HuH-7 (cell line): ENCODE data around the gene MYEOV.
A peak's percentile ranks its signal among the peaks of the same experiment; 100 is the strongest.

Source experiments
- DNase-seq: peaks from one replicate; pipeline ENCODE4 v3.0.0; 2011; ENCODE audit warnings: low spot score

The MYEOV gene

DNA sequence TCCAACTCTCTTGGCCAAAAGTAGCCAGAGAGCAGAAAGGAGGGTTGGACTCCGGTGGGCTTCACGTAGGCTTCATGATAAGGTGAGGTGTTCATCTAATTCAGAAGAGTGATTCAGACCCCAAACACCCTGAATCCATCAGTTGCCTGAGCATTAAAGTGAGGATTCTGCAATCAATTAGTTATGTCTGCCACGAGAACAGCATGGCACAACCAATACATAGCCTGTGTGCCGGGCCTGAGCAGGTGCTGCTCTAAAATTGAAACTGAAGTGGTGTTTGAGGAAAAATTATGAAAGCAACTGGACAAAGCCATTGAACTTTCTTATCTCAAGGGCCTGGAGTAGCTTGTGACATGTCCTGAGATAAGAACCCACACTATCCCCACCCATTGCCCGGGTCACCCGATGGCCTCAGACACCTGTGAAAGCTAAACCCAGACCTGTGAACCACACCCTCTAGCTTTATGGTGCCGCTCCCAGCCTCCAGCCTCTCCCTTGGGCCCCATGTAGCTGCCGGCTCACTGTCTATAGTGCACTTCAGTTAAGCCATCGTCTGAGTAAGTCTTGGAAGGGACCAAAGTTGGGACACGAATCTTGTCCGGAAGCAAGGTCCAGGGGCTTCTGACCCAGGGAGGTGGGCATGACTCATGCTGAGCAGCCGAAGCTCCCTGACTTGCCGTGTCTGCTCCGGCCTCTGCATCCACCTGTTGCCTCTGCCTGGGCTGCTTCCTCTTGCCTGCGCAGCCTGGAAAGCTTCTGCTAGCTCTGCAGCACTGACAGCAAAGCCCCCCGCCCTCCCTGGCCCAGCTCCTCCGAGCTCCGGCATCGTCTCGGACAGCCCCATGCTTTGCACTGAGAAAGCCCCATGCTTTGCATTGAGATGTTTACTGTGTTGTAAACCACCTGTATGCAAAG, 5.7 kb upstream of the MYEOV start:
- peak; percentile 99 for DNase-seq

DNA sequence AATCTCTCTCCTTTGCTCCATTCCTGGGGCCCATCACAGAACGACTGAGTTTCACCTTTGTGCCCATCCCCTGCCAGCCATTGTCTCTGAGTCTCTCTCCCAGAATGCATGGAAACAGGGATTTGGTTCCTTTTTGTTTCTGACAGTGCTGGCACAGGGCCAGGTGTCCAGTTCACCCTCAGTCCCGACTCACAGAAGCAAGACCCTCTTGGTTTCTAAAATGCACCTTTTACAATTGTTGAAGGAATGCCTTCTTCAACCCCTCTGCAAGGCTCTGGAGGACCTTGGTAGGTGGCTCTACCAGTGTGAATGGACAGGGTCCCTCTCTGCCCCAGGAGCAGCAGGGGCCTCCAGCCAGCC, 5.1 kb upstream of the MYEOV start:
- DNase-seq, result no peak

DNA sequence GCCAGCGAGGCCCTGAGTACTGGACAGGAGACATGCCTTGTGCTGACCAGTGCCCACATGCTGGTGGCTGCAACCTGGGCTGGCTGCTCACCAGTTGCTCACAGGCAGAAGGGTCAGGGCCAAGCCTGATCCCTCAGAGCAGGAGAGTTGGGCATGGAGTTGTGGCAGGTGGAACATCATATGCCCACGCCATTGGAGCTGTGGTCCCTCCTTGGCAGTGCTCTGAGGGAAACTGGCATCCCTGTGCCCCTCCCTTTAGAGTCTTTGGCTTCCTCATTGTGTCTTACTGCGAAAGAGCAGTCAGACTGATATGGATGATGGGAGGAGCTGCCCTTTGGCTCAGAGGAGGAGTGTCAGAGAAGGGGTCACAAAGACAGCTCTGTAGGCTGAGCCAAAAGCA, 3.1 kb upstream of the MYEOV start:
- DNase-seq, result no peak

DNA sequence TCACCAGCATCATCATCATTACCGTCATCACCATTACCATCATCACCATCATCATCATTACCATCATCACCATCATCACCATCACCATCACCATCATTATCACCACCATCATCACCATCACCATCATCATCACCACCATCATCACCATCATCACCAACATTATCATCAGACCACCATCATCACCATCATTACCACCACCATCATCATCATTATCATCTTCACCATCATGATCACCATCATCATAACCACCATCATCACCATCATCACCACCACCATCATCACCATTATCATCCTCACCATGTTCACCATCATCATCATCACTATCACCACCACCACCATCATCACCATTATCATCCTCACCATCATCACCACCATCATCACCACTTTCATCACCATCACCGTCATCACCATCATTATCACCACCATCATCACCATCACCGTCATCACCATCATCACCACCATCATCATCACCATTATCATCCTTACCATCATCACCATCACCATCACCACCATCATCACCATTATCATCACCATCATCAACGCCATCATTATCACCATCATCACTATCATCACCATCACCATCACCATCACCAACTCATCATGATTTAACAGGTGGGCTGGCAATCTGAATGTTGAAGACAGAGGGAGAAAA, 2.4 kb upstream of the MYEOV start:
- no peak for DNase-seq

DNA sequence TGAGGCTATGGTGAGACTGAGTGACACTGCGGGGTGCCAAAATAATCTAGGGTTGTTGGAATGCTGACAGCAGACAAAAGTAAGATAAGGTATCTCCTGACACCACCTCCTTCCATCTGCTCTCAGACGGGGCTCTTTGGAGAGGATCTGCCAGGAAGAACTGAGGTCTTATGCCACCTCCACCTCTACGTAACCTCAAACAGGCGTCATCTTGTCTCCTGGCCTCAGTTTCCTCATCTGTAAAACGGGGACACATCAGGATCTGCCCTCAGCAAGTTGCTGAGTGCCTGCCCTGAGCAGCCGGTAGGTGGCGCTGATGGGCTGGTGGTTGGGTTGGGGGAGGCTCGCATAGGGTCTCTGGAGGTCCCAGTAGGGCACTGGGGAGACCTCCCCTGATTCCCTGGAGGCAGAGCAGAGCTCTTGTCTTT, 1.7 kb upstream of the MYEOV start:
- DNase-seq, result peak; percentile 90

DNA sequence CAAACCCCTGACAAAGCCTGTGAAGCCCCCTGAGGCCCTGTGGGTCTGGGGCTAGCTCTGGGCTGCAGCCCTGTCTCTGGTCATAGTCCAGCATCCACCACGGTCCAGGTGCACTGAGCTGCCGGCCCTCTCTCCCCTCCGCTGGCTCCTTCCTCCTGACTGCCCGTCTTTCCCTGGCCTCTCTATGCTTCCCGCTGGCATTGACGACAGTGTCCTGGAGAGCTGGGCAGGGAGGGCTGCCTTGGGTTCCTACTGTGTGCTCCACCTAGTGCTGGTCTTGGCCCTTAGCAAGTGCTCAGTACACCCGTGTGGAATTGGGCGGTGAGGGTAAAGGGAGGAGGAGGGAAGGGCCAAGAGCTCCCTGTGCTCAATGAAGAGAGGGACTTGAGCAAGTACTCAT, 868 bp upstream of the MYEOV start:
- DNase-seq, result no peak

DNA sequence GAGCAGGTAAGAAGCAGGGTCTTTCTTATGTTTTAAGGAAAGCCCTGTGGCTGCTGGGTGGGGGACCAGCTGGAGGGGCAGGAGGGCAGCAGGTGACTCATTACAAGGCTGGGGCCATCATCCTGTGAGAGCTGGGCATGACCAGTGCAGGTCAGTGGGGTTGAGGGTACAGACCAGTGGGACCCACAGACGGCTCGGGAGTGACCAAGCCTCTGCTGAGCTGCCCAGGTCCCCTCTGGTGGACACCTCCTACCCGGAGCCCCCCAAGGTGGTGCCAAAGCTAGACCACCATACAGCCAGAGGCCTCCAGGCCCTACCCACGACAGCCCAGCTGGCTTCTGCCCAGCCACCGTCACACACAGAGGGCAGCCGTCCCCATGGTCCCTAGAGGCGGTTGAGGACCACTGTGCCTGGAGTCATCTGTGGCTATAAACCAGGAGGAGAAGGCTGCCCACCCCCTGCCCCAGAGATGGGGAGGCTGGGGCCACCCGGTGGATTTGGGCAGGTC, 670 bp downstream of the MYEOV start:
- DNase-seq, result no peak

DNA sequence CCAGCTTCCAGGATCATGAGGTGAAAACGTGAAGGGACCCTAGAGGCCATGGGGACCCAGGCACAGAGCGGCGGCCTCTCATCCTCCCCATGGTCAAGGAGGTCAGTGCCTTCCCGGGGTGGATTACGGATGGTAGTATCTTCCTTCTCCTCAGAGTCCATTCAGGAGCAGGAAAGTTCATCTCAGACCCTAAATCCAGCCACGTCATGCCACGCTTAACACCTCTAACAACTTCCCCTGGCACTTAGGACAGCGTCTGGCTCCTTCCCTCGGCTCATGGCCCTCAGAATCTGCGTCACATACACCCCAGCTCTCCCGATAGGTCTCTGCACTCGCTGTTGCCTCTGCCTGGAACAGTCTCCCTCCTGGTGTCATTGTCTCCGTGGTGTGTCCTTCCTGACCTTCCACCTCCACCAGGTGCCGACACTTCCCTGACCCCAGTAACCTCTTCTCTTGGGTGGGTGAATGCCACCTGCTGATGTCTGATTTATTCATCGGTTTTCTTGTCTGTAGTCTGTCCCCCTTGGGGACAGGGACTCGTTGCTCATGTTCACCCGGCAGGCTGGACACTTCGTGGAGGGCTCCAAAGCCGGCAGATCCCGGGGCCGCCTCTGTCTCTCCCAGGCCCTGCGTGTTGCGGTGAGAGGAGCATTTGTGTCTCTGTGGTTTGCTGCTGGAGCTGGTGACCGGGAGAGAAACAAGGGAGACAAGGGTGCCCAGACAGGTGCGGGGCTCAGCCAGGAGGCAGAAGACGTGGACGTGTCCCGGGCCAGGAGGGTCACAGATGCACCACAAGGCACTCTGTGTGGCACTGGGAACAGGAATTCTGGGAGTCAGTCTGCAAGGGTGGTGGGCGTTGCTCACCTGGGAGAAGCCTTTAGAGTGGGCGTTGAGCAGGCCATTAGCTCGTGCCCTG, 1.4 kb downstream of the MYEOV start:
- DNase-seq, result no peak

DNA sequence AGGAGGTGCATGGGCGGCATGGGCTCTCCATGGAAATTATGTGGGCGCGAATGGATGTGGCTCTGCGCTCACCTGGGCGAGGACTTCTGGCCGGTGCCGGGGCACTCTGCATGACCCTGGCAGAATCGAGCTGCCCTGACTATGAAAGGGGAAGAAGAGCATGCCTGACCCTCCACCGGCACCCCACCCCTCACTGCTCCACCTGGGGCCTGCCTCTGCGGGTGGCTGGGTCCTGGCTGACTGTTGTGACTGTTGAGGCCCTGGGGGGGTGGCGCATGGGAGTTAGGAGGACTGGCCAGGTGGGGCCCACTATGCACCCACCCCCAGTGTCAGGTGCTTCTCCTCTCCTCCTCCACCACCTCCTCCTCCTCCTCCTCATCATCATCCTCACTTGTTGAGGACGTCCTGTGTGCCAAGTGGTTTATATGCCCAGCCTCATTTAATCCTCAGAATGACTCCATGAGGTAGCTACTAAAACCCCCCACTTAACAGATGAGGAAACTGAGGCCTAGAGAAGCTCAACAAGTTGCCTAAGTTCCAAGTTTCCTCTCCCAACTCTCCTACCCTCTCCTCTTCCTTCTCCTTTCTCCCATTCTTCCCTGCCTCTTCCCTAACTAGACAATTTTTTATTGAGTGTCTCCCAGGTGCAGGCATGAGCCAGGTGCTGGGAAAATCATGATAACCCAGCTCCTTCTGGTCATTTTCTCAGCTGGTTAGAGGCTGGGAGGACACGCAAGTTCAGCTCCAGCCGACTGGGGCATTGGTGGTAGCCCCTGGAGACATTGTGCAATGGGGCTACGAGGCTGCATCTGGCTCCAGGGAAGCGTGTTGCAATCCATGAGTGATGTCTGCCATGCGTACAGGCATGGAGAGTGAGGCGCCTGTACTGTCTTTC, 2.3 kb downstream of the MYEOV start:
- DNase-seq, result peak; percentile 99

DNA sequence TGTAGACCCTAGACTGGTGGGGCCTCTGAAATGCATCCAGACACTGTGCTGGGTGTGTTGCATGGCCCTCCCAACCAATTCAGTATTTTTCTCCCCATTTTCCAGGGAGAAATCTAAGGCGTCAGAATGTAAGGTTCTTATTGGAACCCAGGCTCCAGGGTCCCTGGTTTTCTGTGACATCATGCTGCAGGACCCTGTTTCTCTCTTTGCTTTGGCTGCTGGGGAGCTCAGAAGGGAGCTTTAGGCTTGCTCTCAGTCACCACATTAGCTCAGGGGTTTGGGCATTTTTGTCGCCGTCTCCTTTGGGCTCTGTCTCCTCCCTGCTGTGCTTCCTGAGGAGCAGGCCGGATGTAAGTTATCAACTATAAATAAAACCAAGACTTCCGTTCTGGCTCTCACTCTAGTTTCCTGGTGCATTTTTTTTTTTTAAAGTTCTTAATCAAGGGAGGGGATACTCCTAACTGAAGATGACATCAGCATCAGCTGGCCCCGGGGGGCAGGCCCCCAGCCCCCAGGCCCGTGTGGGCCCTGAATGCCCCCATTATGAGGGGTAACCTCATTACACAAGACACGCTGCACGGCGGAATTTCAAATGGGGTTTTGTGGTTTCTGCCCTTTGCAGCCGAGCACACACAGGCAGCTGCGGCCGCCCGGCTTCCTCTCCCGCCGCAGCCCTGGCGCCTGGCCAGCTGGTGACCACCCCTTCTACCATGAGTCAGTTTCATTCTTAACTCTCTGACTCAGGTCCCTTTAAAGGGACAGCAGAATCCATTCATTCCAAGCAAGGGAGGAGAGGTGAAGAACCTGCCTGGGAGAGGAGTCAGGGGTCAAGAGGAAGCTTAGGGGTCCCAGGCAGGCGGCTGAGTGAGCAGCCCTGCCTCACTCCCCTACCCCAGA, 3.2 kb downstream of the MYEOV start:
- DNase-seq, result peak; percentile 97

DNA sequence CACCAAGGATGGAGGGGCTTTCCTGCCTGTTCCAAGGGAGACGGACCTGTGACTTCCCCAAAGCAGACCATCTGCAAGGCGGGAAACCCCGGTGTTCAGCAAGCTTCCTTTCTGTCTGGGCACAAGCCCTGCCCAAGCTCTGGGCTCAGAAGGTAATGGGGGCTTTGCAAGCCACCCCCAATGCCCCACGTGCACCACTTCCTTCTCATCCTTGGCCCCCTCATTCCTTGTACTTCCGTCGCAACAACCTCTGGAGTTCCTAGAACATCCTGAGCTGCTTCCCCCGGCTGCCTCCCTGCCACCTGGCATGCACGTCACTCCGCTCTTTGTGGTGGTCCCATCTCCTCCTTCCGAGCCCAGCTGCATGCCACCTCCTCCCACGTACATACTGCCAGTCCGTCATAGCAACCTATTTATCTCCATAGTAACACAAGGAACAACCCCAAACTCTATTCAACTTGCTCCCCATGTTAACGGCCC, 3.9 kb downstream of the MYEOV start:
- DNase-seq, result no peak

DNA sequence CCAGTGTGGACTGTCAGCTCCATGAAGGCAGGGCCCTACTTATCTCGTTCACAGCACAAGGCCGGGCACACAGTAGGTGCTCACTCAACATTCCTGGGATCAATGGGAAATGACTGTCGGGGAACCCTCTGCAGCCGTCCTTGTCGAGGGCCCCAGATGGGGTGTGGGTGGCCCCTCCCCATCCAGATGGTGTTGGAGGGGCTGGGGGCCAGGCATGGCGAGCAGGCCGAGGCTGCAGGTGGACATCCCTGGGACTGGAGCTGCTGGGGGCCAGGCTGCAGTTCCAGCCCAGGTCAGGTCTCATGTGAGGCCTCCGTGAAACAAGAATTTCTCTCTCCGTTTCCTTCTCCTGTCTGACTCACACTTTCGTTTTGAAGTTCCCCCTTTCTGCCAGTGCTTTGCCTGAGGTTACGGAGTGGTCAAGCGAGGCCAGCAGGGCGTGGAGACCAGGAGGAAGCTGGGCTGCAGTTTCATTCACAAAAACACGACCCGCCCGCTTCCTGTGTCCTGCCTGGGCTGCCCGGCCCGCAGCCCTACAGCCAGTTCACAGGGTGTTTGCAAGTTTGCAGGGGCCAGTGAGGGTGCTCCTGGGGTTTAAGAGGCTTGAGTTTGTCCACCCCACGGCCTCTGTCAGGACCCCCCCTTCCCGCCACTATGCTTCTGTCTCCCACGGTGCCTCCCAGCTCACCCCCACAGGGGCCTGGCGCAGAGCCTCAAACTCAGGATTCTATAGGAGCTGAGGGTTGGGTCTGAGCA, 4.5 kb downstream of the MYEOV start:
- peak; percentile 86 for DNase-seq

DNA sequence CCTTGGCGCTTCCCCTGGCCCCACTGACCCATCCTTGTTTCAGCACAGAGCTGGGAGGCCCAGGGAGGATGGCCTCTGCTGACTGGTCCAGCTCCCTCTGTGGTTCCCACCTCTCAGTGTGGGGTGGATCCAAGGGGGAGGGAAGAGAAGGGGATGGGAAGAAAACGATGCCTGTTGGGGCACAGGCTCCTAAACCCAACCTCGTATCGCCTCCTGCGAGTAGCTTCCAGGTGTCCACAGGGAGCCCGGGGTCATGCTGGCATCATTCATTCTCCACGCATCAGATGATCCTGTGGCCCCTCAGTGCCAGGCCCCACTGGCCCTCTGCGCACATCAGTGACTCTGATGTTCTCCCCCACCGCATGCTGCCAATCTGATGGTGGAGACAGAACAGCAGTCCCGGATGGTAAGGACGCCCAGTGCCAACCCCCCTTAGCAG, 5.1 kb downstream of the MYEOV start:
- DNase-seq, result no peak

DNA sequence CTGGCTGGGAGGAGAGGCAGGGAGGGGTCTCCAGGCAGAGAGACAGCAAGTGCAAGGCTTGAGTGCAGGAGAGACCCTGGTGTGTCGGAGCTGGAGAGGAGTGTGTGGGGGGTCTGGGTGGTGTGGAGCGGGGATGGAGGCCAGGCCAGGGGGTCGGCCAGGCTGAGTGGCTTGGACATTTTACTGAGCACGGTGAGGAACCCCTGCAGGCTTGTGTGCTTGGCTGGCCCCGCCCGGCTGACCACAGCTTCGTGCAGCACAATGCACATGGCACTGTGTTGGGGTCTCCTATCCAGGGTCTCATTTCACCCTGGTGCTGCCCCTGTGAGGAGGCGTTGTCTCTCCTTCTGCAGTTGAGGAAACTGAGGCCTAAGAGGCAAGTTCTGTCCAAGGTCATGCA, 5.6 kb downstream of the MYEOV start:
- no peak for DNase-seq

DNA sequence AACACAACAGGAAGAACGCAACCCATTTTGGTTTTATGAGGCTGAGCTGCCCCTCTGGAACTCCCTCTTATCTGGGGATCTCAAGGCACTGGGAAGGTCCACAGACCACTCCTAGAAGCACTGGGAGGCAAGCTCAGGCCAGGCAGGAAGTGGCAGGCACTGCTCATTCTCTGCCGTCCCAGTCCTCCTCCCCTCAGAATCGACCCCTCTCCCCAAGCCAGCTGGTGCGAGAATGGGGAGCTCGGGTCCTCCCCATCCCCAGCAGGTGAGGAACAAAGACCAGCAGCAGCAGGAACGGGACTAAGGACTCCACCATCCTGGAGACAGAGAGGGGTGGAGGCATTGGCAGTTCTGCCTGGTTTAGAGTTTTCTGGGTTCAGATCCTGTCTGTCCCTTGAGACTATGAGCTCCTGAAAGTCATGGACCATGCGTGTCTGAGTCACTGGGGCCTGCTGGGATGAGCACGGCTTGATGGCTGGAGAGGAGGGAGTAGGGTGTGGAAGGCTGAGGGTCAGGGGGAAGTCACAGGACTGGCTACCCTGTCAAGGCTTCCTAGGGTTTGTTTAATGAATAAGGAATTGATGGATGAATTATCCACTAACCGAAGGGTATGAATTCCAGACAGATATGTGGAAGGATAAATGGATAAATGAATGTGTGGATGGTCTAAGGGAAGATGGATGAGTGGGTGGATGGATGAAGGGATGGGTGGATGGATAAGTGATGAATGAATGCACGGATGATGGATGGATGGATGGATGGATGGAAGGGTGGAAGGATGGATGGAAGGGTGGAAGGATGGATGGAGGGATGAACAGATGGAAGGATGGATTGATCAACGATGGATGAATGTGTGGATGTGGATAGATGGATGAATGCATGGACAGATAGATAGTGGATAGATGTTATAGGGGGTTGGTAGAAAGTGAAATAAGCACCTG, 6.4 kb downstream of the MYEOV start:
- DNase-seq, result no peak

DNA sequence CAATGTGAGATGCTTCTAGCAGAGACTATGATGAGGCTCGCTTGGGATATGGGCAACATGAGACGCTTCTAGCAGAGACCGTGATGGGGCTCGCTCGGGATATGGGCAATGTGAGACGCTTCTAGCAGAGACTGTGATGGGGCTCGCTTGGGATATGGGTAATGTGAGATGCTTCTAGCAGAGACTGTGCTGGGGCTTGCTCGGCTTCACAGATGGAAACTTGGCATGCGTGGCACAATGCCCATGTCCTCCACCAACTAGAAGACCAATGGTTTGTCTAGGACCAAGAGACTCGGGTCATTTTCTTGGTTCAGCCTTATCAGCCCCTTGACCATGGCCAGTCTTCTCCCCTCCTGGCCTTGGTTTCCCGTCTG, 7.1 kb downstream of the MYEOV start:
- DNase-seq, result no peak

DNA sequence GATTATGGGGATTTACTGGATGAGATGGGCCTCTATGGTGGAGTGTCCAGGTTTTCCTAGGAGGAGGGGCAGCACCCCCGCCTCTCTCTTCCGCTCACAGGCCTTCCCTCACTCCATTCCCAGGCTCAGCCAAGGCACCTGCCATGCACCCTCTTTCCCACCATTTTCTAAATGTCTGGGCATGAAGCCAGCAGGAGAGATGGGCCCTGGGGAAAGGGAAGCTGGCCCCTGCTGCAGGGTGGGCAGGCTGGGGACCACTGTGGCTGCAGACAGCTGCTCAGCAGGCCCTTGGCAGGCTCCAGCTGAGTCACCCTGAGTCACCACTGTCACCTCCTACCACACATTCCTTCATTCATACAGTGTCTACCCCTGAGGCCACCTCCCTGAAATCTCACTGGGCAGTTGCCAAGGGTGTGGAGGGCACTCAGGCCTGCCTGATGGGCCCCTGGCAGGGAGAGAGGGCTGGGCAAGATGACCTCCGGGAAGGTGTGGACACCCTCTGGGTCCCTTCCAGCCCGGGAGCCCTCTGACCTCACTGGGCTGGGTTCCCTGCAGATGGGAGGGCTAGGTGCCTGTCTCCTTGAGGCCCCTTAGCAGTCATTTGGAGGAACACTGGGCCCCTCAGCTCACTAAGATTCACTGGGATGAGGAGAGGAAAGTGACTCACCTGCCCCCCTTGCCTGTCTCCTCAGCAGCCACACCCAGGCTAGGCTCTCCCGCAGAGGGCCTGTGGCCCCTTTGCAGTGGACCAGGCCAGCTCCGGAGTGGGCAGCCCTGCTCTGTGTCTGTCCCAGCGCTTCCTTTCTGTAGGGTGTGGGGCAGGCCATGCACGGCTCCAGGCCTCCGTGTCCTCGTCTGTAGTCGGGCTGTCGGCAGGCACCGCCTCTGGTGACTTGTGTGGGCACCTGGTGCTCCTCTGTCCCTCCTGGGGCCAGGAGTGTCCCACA, 7.8 kb downstream of the MYEOV start:
- no peak for DNase-seq
